Erythroblast (primary cell): Measurements from ENCODE around the gene MYH16.

ENCODE experiments used
- GATA1 ChIP-seq: IDR thresholded peaks from 2 replicates; pipeline ENCODE4 v1.6.1; 2011; ENCODE audit warnings: low read depth, mild to moderate bottlenecking, control low read depth, low read length, moderate library complexity
- POLR2A ChIP-seq: IDR thresholded peaks from 2 replicates; pipeline ENCODE4 v1.6.1; 2011; ENCODE audit warnings: mild to moderate bottlenecking, low read length

- TF ChIP-seq POLR2A: no peak
- no peak for TF ChIP-seq GATA1
These were observed 19.3 kb upstream of the MYH16 start for GRCh38 chr7:99253369-99253768.
